ENCODE measurements around the gene KLHL42.

The KLHL42 gene

DNA sequence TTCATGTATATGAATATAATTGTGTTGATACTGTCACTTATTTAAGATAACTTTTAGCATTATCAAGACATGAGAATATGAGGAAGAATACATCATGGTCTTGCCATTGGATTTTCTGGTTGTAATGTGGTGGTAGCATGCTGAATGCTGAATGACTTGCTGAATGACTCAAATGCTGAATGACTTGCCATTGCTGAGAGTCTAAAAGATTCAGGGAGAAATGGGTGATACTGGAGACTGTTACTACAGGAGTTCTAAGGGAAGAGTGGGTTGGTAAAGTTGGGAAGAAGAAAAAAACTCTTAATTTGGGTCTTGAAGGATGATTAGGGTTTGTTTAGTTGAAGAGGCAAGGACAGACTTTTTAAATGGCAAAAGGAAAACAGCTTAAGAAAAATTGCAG is 72.1 kb downstream of the KLHL42 start:
- no peak for DNase-seq

All from hypothalamus (tissue), 51 donors.